Measurements from ENCODE around the gene VPS9D1. TPM values are rescaled to one million over a fixed set of nuclear protein-coding genes. Genes with fewer than 3 reads are reported as not detected.

The VPS9D1 gene
- total and polyA plus RNA-seq, 9 donors: 0.50 to 15.5 (median 9.7) TPM

- peaks cover 6% of the 10 kb centered on the region for H3K4me1 ChIP-seq (ENCODE audit: insufficient read depth)
- intact Hi-C loops (cut with DNase I): no loop called here
- 81 to 88% (median 86%) methylated on average over 15 of the region's 15 CpGs for WGBS, 3 donors
- TF ChIP-seq EP300 (IDR thresholded peaks at IDR 0.05): no peak
- no peak for TF ChIP-seq CTCF (IDR thresholded peaks at IDR 0.05)
- no peak for TF ChIP-seq POLR2A (IDR thresholded peaks at IDR 0.05)
- no peaks in the 10 kb centered on the region for H3K36me3 ChIP-seq
- H3K27ac ChIP-seq: no peak overlapping the region
- H3K9me3 ChIP-seq: no peaks in the 10 kb centered on the region
- H3K27me3 ChIP-seq: no peaks in the 10 kb centered on the region
- H3K4me3 ChIP-seq: no peak overlapping the region
- DNase-seq: peak in 2 of 5 donors; percentile 7 to 19
These were observed 4.2 kb downstream of the VPS9D1 start for GRCh38 chr16:89716493-89716892.

- Histone ChIP-seq H3K4me1 (ENCODE audit: insufficient read depth) (peaks cover 1% of the 10 kb centered on the region), H3K9me3 (no peaks in the 10 kb centered on the region), H3K36me3 (no peaks in the 10 kb centered on the region), H3K4me3 (no peak overlapping the region), H3K27me3 (no peaks in the 10 kb centered on the region), H3K27ac (no peak overlapping the region)
- DNase-seq: peak in 1 of 5 donors; percentile 20
- 8 to 16% (median 14%) methylated on average over 14 to 22 of the region's 22 CpGs for WGBS, 3 donors
- intact Hi-C loops (cut with DNase I): no loop called here
- TF ChIP-seq CTCF (IDR thresholded peaks at IDR 0.05): no peak
- TF ChIP-seq POLR2A (IDR thresholded peaks at IDR 0.05): no peak
- TF ChIP-seq EP300 (IDR thresholded peaks at IDR 0.05): no peak
These were observed 8.4 kb downstream of the VPS9D1 start for GRCh38 chr16:89712274-89712781.

- Histone ChIP-seq H3K27me3 (no peaks in the 10 kb centered on the region), H3K4me1 (ENCODE audit: insufficient read depth) (peaks cover 1% of the 10 kb centered on the region), H3K36me3 (no peaks in the 10 kb centered on the region), H3K4me3 (no peak overlapping the region), H3K9me3 (no peaks in the 10 kb centered on the region), H3K27ac (no peak overlapping the region)
- WGBS, 3 donors: 1 to 4% (median 4%) methylated on average over 33 to 48 of the region's 48 CpGs
- peak; percentile 35 to 78 (median 67) for DNase-seq
- no peak for TF ChIP-seq EP300 (IDR thresholded peaks at IDR 0.05)
- intact Hi-C loops (cut with DNase I): no loop called here
These were observed 9.0 kb downstream of the VPS9D1 start for GRCh38 chr16:89711601-89712273.

GRCh38 chr16:89710709-89711564 lies 9.8 kb downstream of the VPS9D1 start:
- intact Hi-C loops (cut with DNase I): no loop called here
- DNase-seq: peak in 2 of 5 donors; percentile 12 to 38
- Histone ChIP-seq H3K4me3 (no peak overlapping the region), H3K27me3 (no peaks in the 10 kb centered on the region), H3K4me1 (ENCODE audit: insufficient read depth) (peaks cover 3% of the 10 kb centered on the region), H3K9me3 (no peaks in the 10 kb centered on the region), H3K36me3 (no peaks in the 10 kb centered on the region), H3K27ac (no peak overlapping the region)
- 77 to 85% (median 81%) methylated on average over 41 to 63 of the region's 63 CpGs for WGBS, 3 donors
- TF ChIP-seq POLR2A (IDR thresholded peaks at IDR 0.05): no peak

GRCh38 chr16:89709716-89710432 lies 10.8 kb downstream of the VPS9D1 start:
- H3K27ac ChIP-seq: no peak overlapping the region
- H3K9me3 ChIP-seq: no peaks in the 10 kb centered on the region
- peak in 1 of 5 donors; percentile 8 for DNase-seq
- peaks cover 3% of the 10 kb centered on the region for H3K4me1 ChIP-seq (ENCODE audit: insufficient read depth)
- WGBS, 3 donors: 76 to 86% (median 82%) methylated on average over 19 of the region's 19 CpGs
- intact Hi-C loops (cut with DNase I): loop anchor here in 3 of 4 donors (5.0 to 10.0 kb wide), 3 partner anchors 85 to 152 kb away; no protein-coding TSS in a partner anchor
- no peaks in the 10 kb centered on the region for H3K36me3 ChIP-seq
- TF ChIP-seq POLR2A (IDR thresholded peaks at IDR 0.05) (no peak), EP300 (IDR thresholded peaks at IDR 0.05) (no peak), CTCF (IDR thresholded peaks at IDR 0.05) (no peak)
- H3K27me3 ChIP-seq: no peaks in the 10 kb centered on the region
- no peak overlapping the region for H3K4me3 ChIP-seq

Data from ovary (tissue), 9 donors.